ENCODE data around the gene ITIH5. TPM values are rescaled to one million over a fixed set of nuclear protein-coding genes. Genes with fewer than 3 reads are reported as not detected.

Gene ITIH5
- total and polyA plus RNA-seq, 2 of the 13 experiments (the other 11 are each of a cell fraction or from before 2014, with no cell fraction given) = 4.7 to 8.9 TPM

- CTCF ChIA-PET (ENCODE audit: low intra/inter-chr PET ratio, low total read pairs) = no interaction called here
- no peak for FAIRE-seq
Observed at GRCh38 chr10:7659560-7659959, 7.2 kb downstream of the ITIH5 start.

More at GRCh38 chr10:7659560-7659959, 7.2 kb downstream of the ITIH5 start:
- in situ Hi-C loops (cut with HindIII; ENCODE audit: extremely low pct_ligation_motif_present, low pct_unique_long_range_greater_than_20kb) = no loop called here
- Histone ChIP-seq H3K4me3 (replicated peaks in 1 of 3; ENCODE audit: insufficient read depth in 1 of 3, low read depth in 2 of 3, low read length in 3 of 3) (no peak overlapping the region), H3K79me2 (ENCODE audit: insufficient read depth, low read length) (no peaks in the 10 kb centered on the region), H3K27me3 (ENCODE audit: control insufficient read depth in 1 of 2, insufficient read depth in 2 of 2, low read length in 2 of 2) (no peaks in the 10 kb centered on the region), H3K4me1 (ENCODE audit: insufficient read depth, low read length) (peaks cover 3% of the 10 kb centered on the region; the same call in 1 of the 2 replicates), H3K27ac (ENCODE audit: extremely low read length, insufficient read depth, low read length) (no peak overlapping the region), H3K9me3 (ENCODE audit: low read length) (no peaks in the 10 kb centered on the region), H4K20me1 (ENCODE audit: insufficient read depth, low read length) (no peaks in the 10 kb centered on the region), H3K9ac (ENCODE audit: insufficient read depth, low read depth, low read length) (no peak overlapping the region), H2AFZ (ENCODE audit: low read length) (no peak overlapping the region), H3K36me3 (replicated peaks in 1 of 2; ENCODE audit: control insufficient read depth in 1 of 2, insufficient read depth in 2 of 2, low read length in 2 of 2) (no peaks in the 10 kb centered on the region), H3K4me2 (ENCODE audit: low read depth, low read length) (no peak overlapping the region)
- 75% methylated on average over 4 of the region's 4 CpGs for WGBS (ENCODE audit: low lambda C conversion rate)
- POLR2A ChIA-PET = no interaction called here
- BruUV-seq (replicated peaks) = no TSS peak
- intact Hi-C loops (cut with micrococcal nuclease; ENCODE audit: unreplicated experiment) = no loop called here
- no peak for ATAC-seq
- DNase-seq (ENCODE audit: low spot score) = no peak
- TF ChIP-seq ZBTB49 (CRISPR knock-in tag; IDR thresholded peaks at IDR 0.05; ENCODE audit: borderline replicate concordance) = no peak
- TF ChIP-seq SSRP1 (CRISPR knock-in tag; IDR thresholded peaks at IDR 0.05) = no peak
- TF ChIP-seq NFE2L1 (CRISPR knock-in tag; IDR thresholded peaks at IDR 0.05; ENCODE audit: borderline replicate concordance) = no peak
- no peak for TF ChIP-seq ZNF615 (CRISPR knock-in tag; IDR thresholded peaks at IDR 0.05; ENCODE audit: borderline replicate concordance)
- TF ChIP-seq, protein P1, sequence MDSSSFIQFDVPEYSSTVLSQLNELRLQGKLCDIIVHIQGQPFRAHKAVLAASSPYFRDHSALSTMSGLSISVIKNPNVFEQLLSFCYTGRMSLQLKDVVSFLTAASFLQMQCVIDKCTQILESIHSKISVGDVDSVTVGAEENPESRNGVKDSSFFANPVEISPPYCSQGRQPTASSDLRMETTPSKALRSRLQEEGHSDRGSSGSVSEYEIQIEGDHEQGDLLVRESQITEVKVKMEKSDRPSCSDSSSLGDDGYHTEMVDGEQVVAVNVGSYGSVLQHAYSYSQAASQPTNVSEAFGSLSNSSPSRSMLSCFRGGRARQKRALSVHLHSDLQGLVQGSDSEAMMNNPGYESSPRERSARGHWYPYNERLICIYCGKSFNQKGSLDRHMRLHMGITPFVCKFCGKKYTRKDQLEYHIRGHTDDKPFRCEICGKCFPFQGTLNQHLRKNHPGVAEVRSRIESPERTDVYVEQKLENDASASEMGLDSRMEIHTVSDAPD (CRISPR knock-in tag; IDR thresholded peaks at IDR 0.05) = no peak
- no peak for TF ChIP-seq GPN1 (CRISPR knock-in tag; IDR thresholded peaks at IDR 0.05; ENCODE audit: borderline replicate concordance)
- no peak for TF ChIP-seq KDM3A (CRISPR knock-in tag; IDR thresholded peaks at IDR 0.05; ENCODE audit: low read depth)
- no peak for TF ChIP-seq ZNF776 (CRISPR knock-in tag; IDR thresholded peaks at IDR 0.05)
